ENCODE data around the gene WDR46. TPM values are rescaled to one million over a fixed set of nuclear protein-coding genes. Genes with fewer than 3 reads are reported as not detected.

Gene WDR46
- total RNA-seq (2021) = 52.4 and 59.6 TPM in 2 replicates
- Bru-seq, nascent RNA = percentile 66 among the genes with signal in this experiment
- BruChase-seq, experiment 1, labeled RNA remaining after a 2-hour chase = percentile 69 among the genes with signal in this experiment
- BruChase-seq, experiment 2, labeled RNA remaining after a 6-hour chase = percentile 84 among the genes with signal in this experiment
- long read RNA-seq, transcript WDR46-231 (15 exons, 2,358 nt) = major isoform, 79 of 99 reads
- long read RNA-seq, partial matches to known transcripts = 9 of 99 reads
- long read RNA-seq, other reads (novel, unspliced or antisense) = 11 of 99 reads

GRCh38 chr6:33288921-33289783, at the start of gene WDR46, which contains the start of gene PFDN6:
Gene WDR46 (minus strand): TSS chr6:33289239. CDS start chr6:33289170, 69 bp downstream.
Gene PFDN6 (plus strand): TSS chr6:33289601. CDS start chr6:33289857, 256 bp downstream.
- Histone ChIP-seq H3K9me3 (ENCODE audit: insufficient read depth, low read depth) (no peaks in the 10 kb centered on the region), H3K4me1 (replicated peaks; ENCODE audit: insufficient read depth) (peaks cover 12% of the 10 kb centered on the region), H3K36me3 (ENCODE audit: low read depth) (peaks cover 17% of the 10 kb centered on the region), H3K79me2 (ENCODE audit: low read depth) (peaks cover 48% of the 10 kb centered on the region), H3K4me2 (peak within 1 kb of the TSS; percentile 91), H4K20me1 (ENCODE audit: insufficient read depth) (no peaks in the 10 kb centered on the region; the same call in none of the 2 replicates), H3K4me3 (peak within 1 kb of the TSS; percentile 93), H3K27ac (peak within 1 kb of the TSS; percentile 7; the same call in 1 of the 2 replicates), H3K9me2 (ENCODE audit: insufficient read depth) (no peaks in the 10 kb centered on the region), H2AFZ (peak within 1 kb of the TSS; percentile 81), H3K27me3 (ENCODE audit: insufficient read depth, low read depth) (no peaks in the 10 kb centered on the region), H3F3A (ENCODE audit: insufficient read depth, low read depth) (peaks cover 27% of the 10 kb centered on the region)
- no TSS peak for BruUV-seq (replicated peaks)
- CTCF ChIA-PET = interaction anchor here (0.7 to 0.9 kb wide), 2 partner anchors 40 to 170 kb away, joined by 4 to 12 read pairs; no protein-coding TSS in a partner anchor
- POLR2A ChIA-PET (ENCODE audit: unreplicated experiment) = interaction anchor here (0.5 to 1.6 kb wide), 9 partner anchors 8 to 317 kb away, joined by 3 to 13 read pairs (median 7); partner anchors contain the start of genes RGL2, RPS18, VPS52 and ZBTB22
- intact Hi-C loops (cut with micrococcal nuclease; ENCODE audit: unreplicated experiment) = loop anchor here (10.0 kb wide), 1 partner anchor 286 kb away; no protein-coding TSS in a partner anchor
- peak; percentile 78 to 85 for DNase-seq
- TF ChIP-seq EZH2 (IDR thresholded peaks at IDR 0.05; ENCODE audit: low read depth) (no peak), CTCF (conservative IDR thresholded peaks at IDR 0.05) (no peak)

- TF ChIP-seq EZH2 (IDR thresholded peaks at IDR 0.05; ENCODE audit: low read depth) (no peak), CTCF (conservative IDR thresholded peaks at IDR 0.05) (no peak)
- H3K9me3 ChIP-seq (ENCODE audit: insufficient read depth, low read depth) = no peaks in the 10 kb centered on the region
- BruUV-seq (replicated peaks) = no TSS peak
- H3K4me1 ChIP-seq (replicated peaks; ENCODE audit: insufficient read depth) = no peaks in the 10 kb centered on the region
- no peaks in the 10 kb centered on the region for H3F3A ChIP-seq (ENCODE audit: insufficient read depth, low read depth)
- no peaks in the 10 kb centered on the region for H3K79me2 ChIP-seq (ENCODE audit: low read depth)
- no peak overlapping the region for H3K4me2 ChIP-seq
- H3K27me3 ChIP-seq (ENCODE audit: insufficient read depth, low read depth) = no peaks in the 10 kb centered on the region
- H3K36me3 ChIP-seq (ENCODE audit: low read depth) = no peaks in the 10 kb centered on the region
- DNase-seq = no peak
- ChIA-PET CTCF (no interaction called here), POLR2A (ENCODE audit: unreplicated experiment) (no interaction called here)
- H3K4me3 ChIP-seq = no peak overlapping the region
- no peak overlapping the region for H2AFZ ChIP-seq
- H3K9me2 ChIP-seq (ENCODE audit: insufficient read depth) = no peaks in the 10 kb centered on the region
- H4K20me1 ChIP-seq (ENCODE audit: insufficient read depth) = no peaks in the 10 kb centered on the region
- no peak overlapping the region for H3K27ac ChIP-seq
- intact Hi-C loops (cut with micrococcal nuclease; ENCODE audit: unreplicated experiment) = no loop called here
Observed at GRCh38 chr6:33336495-33336894, 47.5 kb upstream of the WDR46 start.

GRCh38 chr6:33335916-33336315, 46.9 kb upstream of the WDR46 start:
- TF ChIP-seq EZH2 (IDR thresholded peaks at IDR 0.05; ENCODE audit: low read depth) = no peak
- TF ChIP-seq CTCF (conservative IDR thresholded peaks at IDR 0.05) = no peak
- ChIA-PET POLR2A (ENCODE audit: unreplicated experiment) (no interaction called here), CTCF (no interaction called here)
- H3K9me2 ChIP-seq (ENCODE audit: insufficient read depth) = no peaks in the 10 kb centered on the region
- H3K27me3 ChIP-seq (ENCODE audit: insufficient read depth, low read depth) = no peaks in the 10 kb centered on the region
- H3K4me1 ChIP-seq (replicated peaks; ENCODE audit: insufficient read depth) = no peaks in the 10 kb centered on the region
- H3K4me3 ChIP-seq = no peak overlapping the region
- no peaks in the 10 kb centered on the region for H3F3A ChIP-seq (ENCODE audit: insufficient read depth, low read depth)
- no peak overlapping the region for H3K4me2 ChIP-seq
- no peaks in the 10 kb centered on the region for H3K9me3 ChIP-seq (ENCODE audit: insufficient read depth, low read depth)
- intact Hi-C loops (cut with micrococcal nuclease; ENCODE audit: unreplicated experiment) = no loop called here
- H3K27ac ChIP-seq = no peak overlapping the region
- no peak overlapping the region for H2AFZ ChIP-seq
- no peaks in the 10 kb centered on the region for H4K20me1 ChIP-seq (ENCODE audit: insufficient read depth)
- no peaks in the 10 kb centered on the region for H3K79me2 ChIP-seq (ENCODE audit: low read depth)
- no TSS peak for BruUV-seq (replicated peaks)
- DNase-seq = no peak
- H3K36me3 ChIP-seq (ENCODE audit: low read depth) = no peaks in the 10 kb centered on the region

Measured in PC-9 (cell line).